ENCODE results near the gene AHDC1. TPM values are rescaled to one million over a fixed set of nuclear protein-coding genes. Genes with fewer than 3 reads are reported as not detected.

AHDC1 gene
- total and polyA plus RNA-seq, 2 of the 13 experiments (the other 11 are each of a cell fraction or from before 2014, with no cell fraction given): 1.0 to 2.7 TPM

DNA sequence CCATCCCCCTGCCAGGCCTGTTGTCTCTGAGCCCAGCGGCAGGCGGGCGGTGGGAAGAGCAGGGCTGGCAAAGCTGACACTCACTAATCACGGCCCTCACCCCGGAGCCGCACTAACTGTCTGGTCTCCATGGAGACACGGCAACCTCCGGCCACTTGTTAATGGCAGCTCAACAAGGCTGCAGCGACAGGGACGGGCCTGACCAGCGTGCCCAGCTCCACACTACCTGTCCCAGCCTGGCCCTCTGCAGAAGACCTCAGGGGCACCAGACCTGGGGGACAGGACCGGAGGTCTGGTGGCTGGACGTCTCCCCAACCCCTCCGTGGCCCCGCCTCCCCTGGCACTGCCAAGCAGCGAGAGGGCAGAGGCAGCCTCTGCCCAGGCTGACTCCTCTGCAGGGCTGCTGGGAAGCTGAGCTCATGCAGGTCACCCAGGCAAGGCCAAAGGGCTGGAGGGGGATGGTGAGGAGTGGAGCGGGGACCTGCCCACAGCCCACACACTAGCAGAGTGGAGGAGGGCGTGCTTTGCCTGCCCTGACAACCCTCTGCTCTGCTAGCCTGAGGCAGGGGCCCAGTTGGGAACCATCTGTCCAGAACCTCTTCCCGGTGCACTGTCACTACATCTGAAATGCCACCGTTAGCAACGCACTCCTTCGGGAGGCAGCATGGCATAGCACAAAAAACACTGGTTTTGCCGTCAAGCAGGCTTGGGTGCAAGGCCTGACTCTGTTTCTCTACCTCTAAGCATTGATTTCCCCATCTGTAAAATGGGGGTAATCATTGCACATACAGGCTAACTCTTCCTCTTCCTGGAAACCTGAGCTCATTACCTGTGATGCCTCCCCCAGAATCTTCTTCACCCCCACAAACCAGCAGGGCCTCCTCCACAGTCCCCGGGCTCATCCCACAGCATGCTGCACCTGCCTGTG lies 84.3 kb downstream of the AHDC1 start (continued):
- TF ChIP-seq, protein P1, sequence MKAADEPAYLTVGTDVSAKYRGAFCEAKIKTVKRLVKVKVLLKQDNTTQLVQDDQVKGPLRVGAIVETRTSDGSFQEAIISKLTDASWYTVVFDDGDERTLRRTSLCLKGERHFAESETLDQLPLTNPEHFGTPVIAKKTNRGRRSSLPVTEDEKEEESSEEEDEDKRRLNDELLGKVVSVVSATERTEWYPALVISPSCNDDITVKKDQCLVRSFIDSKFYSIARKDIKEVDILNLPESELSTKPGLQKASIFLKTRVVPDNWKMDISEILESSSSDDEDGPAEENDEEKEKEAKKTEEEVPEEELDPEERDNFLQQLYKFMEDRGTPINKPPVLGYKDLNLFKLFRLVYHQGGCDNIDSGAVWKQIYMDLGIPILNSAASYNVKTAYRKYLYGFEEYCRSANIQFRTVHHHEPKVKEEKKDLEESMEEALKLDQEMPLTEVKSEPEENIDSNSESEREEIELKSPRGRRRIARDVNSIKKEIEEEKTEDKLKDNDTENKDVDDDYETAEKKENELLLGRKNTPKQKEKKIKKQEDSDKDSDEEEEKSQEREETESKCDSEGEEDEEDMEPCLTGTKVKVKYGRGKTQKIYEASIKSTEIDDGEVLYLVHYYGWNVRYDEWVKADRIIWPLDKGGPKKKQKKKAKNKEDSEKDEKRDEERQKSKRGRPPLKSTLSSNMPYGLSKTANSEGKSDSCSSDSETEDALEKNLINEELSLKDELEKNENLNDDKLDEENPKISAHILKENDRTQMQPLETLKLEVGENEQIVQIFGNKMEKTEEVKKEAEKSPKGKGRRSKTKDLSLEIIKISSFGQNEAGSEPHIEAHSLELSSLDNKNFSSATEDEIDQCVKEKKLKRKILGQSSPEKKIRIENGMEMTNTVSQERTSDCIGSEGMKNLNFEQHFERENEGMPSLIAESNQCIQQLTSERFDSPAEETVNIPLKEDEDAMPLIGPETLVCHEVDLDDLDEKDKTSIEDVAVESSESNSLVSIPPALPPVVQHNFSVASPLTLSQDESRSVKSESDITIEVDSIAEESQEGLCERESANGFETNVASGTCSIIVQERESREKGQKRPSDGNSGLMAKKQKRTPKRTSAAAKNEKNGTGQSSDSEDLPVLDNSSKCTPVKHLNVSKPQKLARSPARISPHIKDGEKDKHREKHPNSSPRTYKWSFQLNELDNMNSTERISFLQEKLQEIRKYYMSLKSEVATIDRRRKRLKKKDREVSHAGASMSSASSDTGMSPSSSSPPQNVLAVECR (CRISPR knock-in tag; IDR thresholded peaks at IDR 0.05; ENCODE audit: borderline replicate concordance): 0 out of 2 replicates have a peak, but pooled peaks have one; percentile 19
- TF ChIP-seq, protein P2, sequence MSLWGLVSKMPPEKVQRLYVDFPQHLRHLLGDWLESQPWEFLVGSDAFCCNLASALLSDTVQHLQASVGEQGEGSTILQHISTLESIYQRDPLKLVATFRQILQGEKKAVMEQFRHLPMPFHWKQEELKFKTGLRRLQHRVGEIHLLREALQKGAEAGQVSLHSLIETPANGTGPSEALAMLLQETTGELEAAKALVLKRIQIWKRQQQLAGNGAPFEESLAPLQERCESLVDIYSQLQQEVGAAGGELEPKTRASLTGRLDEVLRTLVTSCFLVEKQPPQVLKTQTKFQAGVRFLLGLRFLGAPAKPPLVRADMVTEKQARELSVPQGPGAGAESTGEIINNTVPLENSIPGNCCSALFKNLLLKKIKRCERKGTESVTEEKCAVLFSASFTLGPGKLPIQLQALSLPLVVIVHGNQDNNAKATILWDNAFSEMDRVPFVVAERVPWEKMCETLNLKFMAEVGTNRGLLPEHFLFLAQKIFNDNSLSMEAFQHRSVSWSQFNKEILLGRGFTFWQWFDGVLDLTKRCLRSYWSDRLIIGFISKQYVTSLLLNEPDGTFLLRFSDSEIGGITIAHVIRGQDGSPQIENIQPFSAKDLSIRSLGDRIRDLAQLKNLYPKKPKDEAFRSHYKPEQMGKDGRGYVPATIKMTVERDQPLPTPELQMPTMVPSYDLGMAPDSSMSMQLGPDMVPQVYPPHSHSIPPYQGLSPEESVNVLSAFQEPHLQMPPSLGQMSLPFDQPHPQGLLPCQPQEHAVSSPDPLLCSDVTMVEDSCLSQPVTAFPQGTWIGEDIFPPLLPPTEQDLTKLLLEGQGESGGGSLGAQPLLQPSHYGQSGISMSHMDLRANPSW (CRISPR knock-in tag; IDR thresholded peaks at IDR 0.05; ENCODE audit: borderline replicate concordance): no peak
- peak; percentile 27; the same call in 1 of the 2 replicates for TF ChIP-seq RFX1 (IDR thresholded peaks at IDR 0.05)
- TF ChIP-seq, protein P3, sequence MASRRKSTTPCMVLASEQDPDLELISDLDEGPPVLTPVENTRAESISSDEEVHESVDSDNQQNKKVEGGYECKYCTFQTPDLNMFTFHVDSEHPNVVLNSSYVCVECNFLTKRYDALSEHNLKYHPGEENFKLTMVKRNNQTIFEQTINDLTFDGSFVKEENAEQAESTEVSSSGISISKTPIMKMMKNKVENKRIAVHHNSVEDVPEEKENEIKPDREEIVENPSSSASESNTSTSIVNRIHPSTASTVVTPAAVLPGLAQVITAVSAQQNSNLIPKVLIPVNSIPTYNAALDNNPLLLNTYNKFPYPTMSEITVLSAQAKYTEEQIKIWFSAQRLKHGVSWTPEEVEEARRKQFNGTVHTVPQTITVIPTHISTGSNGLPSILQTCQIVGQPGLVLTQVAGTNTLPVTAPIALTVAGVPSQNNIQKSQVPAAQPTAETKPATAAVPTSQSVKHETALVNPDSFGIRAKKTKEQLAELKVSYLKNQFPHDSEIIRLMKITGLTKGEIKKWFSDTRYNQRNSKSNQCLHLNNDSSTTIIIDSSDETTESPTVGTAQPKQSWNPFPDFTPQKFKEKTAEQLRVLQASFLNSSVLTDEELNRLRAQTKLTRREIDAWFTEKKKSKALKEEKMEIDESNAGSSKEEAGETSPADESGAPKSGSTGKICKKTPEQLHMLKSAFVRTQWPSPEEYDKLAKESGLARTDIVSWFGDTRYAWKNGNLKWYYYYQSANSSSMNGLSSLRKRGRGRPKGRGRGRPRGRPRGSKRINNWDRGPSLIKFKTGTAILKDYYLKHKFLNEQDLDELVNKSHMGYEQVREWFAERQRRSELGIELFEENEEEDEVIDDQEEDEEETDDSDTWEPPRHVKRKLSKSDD (CRISPR knock-in tag; IDR thresholded peaks at IDR 0.05; ENCODE audit: low read depth): no peak
- peak in 1 of 2 experiments; percentile 54; a peak in 1 of 4 replicates for TF ChIP-seq NR2F1 (CRISPR knock-in tag; IDR thresholded peaks at IDR 0.05)
- TF ChIP-seq ETV5 (CRISPR knock-in tag; IDR thresholded peaks at IDR 0.05; ENCODE audit: borderline replicate concordance): 0 out of 2 replicates have a peak, but pooled peaks have one; percentile 8
- TF ChIP-seq, protein P4, sequence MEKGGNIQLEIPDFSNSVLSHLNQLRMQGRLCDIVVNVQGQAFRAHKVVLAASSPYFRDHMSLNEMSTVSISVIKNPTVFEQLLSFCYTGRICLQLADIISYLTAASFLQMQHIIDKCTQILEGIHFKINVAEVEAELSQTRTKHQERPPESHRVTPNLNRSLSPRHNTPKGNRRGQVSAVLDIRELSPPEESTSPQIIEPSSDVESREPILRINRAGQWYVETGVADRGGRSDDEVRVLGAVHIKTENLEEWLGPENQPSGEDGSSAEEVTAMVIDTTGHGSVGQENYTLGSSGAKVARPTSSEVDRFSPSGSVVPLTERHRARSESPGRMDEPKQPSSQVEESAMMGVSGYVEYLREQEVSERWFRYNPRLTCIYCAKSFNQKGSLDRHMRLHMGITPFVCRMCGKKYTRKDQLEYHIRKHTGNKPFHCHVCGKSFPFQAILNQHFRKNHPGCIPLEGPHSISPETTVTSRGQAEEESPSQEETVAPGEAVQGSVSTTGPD (CRISPR knock-in tag; IDR thresholded peaks at IDR 0.05): no peak
- TF ChIP-seq, protein P5, sequence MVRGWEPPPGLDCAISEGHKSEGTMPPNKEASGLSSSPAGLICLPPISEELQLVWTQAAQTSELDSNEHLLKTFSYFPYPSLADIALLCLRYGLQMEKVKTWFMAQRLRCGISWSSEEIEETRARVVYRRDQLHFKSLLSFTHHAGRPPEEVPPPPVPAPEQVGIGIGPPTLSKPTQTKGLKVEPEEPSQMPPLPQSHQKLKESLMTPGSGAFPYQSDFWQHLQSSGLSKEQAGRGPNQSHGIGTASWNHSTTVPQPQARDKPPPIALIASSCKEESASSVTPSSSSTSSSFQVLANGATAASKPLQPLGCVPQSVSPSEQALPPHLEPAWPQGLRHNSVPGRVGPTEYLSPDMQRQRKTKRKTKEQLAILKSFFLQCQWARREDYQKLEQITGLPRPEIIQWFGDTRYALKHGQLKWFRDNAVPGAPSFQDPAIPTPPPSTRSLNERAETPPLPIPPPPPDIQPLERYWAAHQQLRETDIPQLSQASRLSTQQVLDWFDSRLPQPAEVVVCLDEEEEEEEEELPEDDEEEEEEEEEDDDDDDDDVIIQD (CRISPR knock-in tag; IDR thresholded peaks at IDR 0.05; ENCODE audit: low read depth): no peak
- TF ChIP-seq, protein P6, sequence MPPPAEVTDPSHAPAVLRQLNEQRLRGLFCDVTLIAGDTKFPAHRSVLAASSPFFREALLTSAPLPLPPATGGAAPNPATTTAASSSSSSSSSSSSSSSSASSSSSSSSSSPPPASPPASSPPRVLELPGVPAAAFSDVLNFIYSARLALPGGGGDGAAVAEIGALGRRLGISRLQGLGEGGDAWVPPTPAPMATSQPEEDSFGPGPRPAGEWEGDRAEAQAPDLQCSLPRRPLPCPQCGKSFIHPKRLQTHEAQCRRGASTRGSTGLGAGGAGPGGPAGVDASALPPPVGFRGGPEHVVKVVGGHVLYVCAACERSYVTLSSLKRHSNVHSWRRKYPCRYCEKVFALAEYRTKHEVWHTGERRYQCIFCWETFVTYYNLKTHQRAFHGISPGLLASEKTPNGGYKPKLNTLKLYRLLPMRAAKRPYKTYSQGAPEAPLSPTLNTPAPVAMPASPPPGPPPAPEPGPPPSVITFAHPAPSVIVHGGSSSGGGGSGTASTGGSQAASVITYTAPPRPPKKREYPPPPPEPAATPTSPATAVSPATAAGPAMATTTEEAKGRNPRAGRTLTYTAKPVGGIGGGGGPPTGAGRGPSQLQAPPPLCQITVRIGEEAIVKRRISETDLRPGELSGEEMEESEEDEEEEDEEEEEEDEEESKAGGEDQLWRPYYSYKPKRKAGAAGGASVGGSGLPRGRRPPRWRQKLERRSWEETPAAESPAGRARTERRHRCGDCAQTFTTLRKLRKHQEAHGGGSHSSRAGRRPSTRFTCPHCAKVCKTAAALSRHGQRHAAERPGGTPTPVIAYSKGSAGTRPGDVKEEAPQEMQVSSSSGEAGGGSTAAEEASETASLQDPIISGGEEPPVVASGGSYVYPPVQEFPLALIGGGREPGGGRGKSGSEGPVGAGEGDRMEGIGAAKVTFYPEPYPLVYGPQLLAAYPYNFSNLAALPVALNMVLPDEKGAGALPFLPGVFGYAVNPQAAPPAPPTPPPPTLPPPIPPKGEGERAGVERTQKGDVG (CRISPR knock-in tag; IDR thresholded peaks at IDR 0.05; ENCODE audit: borderline replicate concordance): 0 out of 2 replicates have a peak, but pooled peaks have one; percentile 36

Measured in HepG2 (cell line).